Common myeloid progenitor, CD34-positive (primary cell): ENCODE results near the gene NEK6.
A peak's percentile ranks its signal among the peaks of the same experiment; 100 is the strongest.

Experiments
- CTCF ChIA-PET: fragments of 350-600 bp; sonication (Branson Sonifier 250); formaldehyde crosslinking; loops from one replicate; lab custom pipeline; 2021; ENCODE audit warnings: antibody characterized with exemption; lab: Charles Lee
- POLR2A ChIA-PET: fragments of 350-600 bp; sonication (Branson Sonifier 250); formaldehyde crosslinking; loops from one replicate; lab custom pipeline; 2021; ENCODE audit warnings: antibody characterized with exemption; lab: Charles Lee
- DNase-seq, 3 donors: peaks; one replicate each; pipeline versions ENCODE4 v3.0.0 to v3.0.0-alpha.2; 2013
- H3K27ac ChIP-seq, 2 experiments: 1 replicate in 1 of 2; 2 replicates in 1 of 2; pipeline ENCODE4 v1.7.0; 2013; ENCODE audit warnings: inconsistent platforms in 2 of 2, low read length in 2 of 2, mild to moderate bottlenecking in 2 of 2, low read depth in 1 of 2, moderate library complexity in 1 of 2; ENCODE audit not compliant: severe bottlenecking in 2 of 2, insufficient read depth in 1 of 2, poor library complexity in 1 of 2
- H3K27me3 ChIP-seq, 5 experiments: replicated peaks in 2 of 5; 1 replicate in 3 of 5; 2 replicates in 2 of 5; pipeline versions ENCODE4 v1.6.1 to v1.7.0; 2013; ENCODE audit warnings: low read length in 4 of 5, mild to moderate bottlenecking in 2 of 5, moderate library complexity in 2 of 5, inconsistent platforms in 1 of 5; ENCODE audit not compliant: insufficient read depth in 5 of 5, control insufficient read depth in 4 of 5
- H3K36me3 ChIP-seq, 4 experiments: 1 replicate in 2 of 4; 2 replicates in 2 of 4; pipeline versions ENCODE4 v1.6.1 to v1.7.0; 2013; ENCODE audit warnings: low read length in 3 of 4, control low read depth in 1 of 4, mild to moderate bottlenecking in 1 of 4; ENCODE audit not compliant: control insufficient read depth in 4 of 4, insufficient read depth in 4 of 4
- H3K4me1 ChIP-seq, 4 experiments: 1 replicate in 3 of 4; 2 replicates in 1 of 4; pipeline versions ENCODE4 v1.6.1 to v1.7.1; 2013; ENCODE audit warnings: low read length in 3 of 4, mild to moderate bottlenecking in 3 of 4, control low read depth in 1 of 4, inconsistent platforms in 1 of 4, moderate library complexity in 1 of 4; ENCODE audit not compliant: control insufficient read depth in 4 of 4, insufficient read depth in 4 of 4; ENCODE audit errors: control extremely low read depth in 1 of 4
- H3K4me3 ChIP-seq, 7 experiments: 1 replicate in 4 of 7; 2 replicates in 3 of 7; pipeline versions ENCODE4 v1.5.1 to v1.7.0; 2013; ENCODE audit warnings: mild to moderate bottlenecking in 7 of 7, low read length in 6 of 7, moderate library complexity in 6 of 7, inconsistent platforms in 2 of 7, low read depth in 2 of 7, control low read depth in 1 of 7; ENCODE audit not compliant: insufficient read depth in 4 of 7, control insufficient read depth in 1 of 7; ENCODE audit errors: extremely low read depth in 1 of 7
- H3K9me3 ChIP-seq, 5 experiments: 1 replicate in 4 of 5; 2 replicates in 1 of 5; pipeline versions ENCODE4 v1.6.1 to v1.7.1; 2013; ENCODE audit warnings: low read length in 4 of 5, mild to moderate bottlenecking in 2 of 5, inconsistent platforms in 1 of 5, low read depth in 1 of 5, moderate library complexity in 1 of 5; ENCODE audit not compliant: control insufficient read depth in 4 of 5, insufficient read depth in 2 of 5; ENCODE audit errors: control extremely low read depth in 1 of 5
- WGBS: methylation state at CpG from one replicate; pipeline ENCODE4 v1.1.5; 2013; ENCODE audit not compliant: insufficient coverage; 5-methylcytosine and 5-hydroxymethylcytosine counted together

The NEK6 gene

GRCh38 chr9:124217836-124218437 lies 39.8 kb upstream of the NEK6 start:
- H3K4me1 ChIP-seq = peaks cover 18 to 95% (median 73%) of the 10 kb centered on the region in 4 experiments
- H3K36me3 ChIP-seq = no peaks in the 10 kb centered on the region
- no peak overlapping the region for H3K27ac ChIP-seq
- H3K27me3 ChIP-seq = no peaks in the 10 kb centered on the region
- peaks cover 0 to 4% (median 0%) of the 10 kb centered on the region in 5 experiments for H3K9me3 ChIP-seq
- peak overlapping the region in 1 of 7 experiments; percentile 21 for H3K4me3 ChIP-seq
- peak in 2 of 3 donors; percentile 64 to 67 for DNase-seq
- WGBS = 0% methylated on average over 1 of the region's 8 CpGs
- POLR2A ChIA-PET = no interaction called here
- CTCF ChIA-PET = interaction anchor here (0.6 to 1.9 kb wide), 7 partner anchors 9 to 102 kb away, joined by 3 to 6 read pairs (median 5); partner anchors contain the start of gene NEK6

GRCh38 chr9:124218438-124218982 lies 39.2 kb upstream of the NEK6 start:
- no peaks in the 10 kb centered on the region for H3K36me3 ChIP-seq
- CTCF ChIA-PET = interaction anchor here (0.6 to 1.8 kb wide), 5 partner anchors 8 to 93 kb away, joined by 3 to 5 read pairs (median 5); no protein-coding TSS in a partner anchor
- DNase-seq = peak; percentile 74 to 95 (median 92)

GRCh38 chr9:124218987-124219461 lies 38.7 kb upstream of the NEK6 start:
- no peak for DNase-seq
- no CpG with 5 or more reads among the region's 2 CpGs for WGBS
- Histone ChIP-seq H3K36me3 (no peaks in the 10 kb centered on the region), H3K4me3 (no peak overlapping the region), H3K9me3 (peaks cover 0 to 4% (median 0%) of the 10 kb centered on the region in 5 experiments), H3K4me1 (peaks cover 18 to 95% (median 74%) of the 10 kb centered on the region in 4 experiments), H3K27me3 (no peaks in the 10 kb centered on the region), H3K27ac (no peak overlapping the region)
- CTCF ChIA-PET = interaction anchor here (1.6 kb wide), 1 partner anchor 72 kb away, joined by 4 read pairs; no protein-coding TSS in a partner anchor
- POLR2A ChIA-PET = interaction anchor here (0.6 to 0.7 kb wide), 2 partner anchors 21 to 161 kb away, joined by 3 to 6 read pairs; no protein-coding TSS in a partner anchor

More at GRCh38 chr9:124218438-124218982, 39.2 kb upstream of the NEK6 start:
- WGBS = 92% methylated on average over 4 of the region's 10 CpGs
- Histone ChIP-seq H3K4me3 (peak overlapping the region in 2 of 7 experiments; percentile 21 to 27), H3K9me3 (peaks cover 0 to 4% (median 0%) of the 10 kb centered on the region in 5 experiments), H3K27ac (peak overlapping the region in 1 of 2 experiments; percentile 3), H3K27me3 (no peaks in the 10 kb centered on the region), H3K4me1 (peaks cover 18 to 95% (median 76%) of the 10 kb centered on the region in 4 experiments)
- POLR2A ChIA-PET = interaction anchor here (0.6 kb wide), 1 partner anchor 22 kb away, joined by 6 read pairs; no protein-coding TSS in a partner anchor

- CTCF ChIA-PET = interaction anchor here (0.7 kb wide), 1 partner anchor 11 kb away, joined by 3 read pairs; no protein-coding TSS in a partner anchor
- POLR2A ChIA-PET = interaction anchor here (0.6 kb wide), 1 partner anchor 10 kb away, joined by 3 read pairs; no protein-coding TSS in a partner anchor
Observed at GRCh38 chr9:124220946-124221451, 36.8 kb upstream of the NEK6 start.

GRCh38 chr9:124221676-124222075 lies 36.1 kb upstream of the NEK6 start:
- 93% methylated on average over 2 of the region's 3 CpGs for WGBS
- Histone ChIP-seq H3K4me1 (peaks cover 10 to 70% (median 48%) of the 10 kb centered on the region in 4 experiments), H3K9me3 (peaks cover 0 to 4% (median 0%) of the 10 kb centered on the region in 5 experiments), H3K27ac (no peak overlapping the region), H3K27me3 (no peaks in the 10 kb centered on the region), H3K36me3 (no peaks in the 10 kb centered on the region), H3K4me3 (no peak overlapping the region)
- no peak for DNase-seq
- CTCF ChIA-PET = interaction anchor here (0.7 kb wide), 1 partner anchor 11 kb away, joined by 3 read pairs; no protein-coding TSS in a partner anchor
- POLR2A ChIA-PET = no interaction called here

More at GRCh38 chr9:124220946-124221451, 36.8 kb upstream of the NEK6 start:
- H3K4me1 ChIP-seq = peaks cover 10 to 77% (median 55%) of the 10 kb centered on the region in 4 experiments
- no peak for DNase-seq
- no peak overlapping the region for H3K27ac ChIP-seq
- WGBS = 92% methylated on average over 6 of the region's 6 CpGs
- H3K9me3 ChIP-seq = peaks cover 0 to 4% (median 0%) of the 10 kb centered on the region in 5 experiments
- no peak overlapping the region for H3K4me3 ChIP-seq
- no peaks in the 10 kb centered on the region for H3K36me3 ChIP-seq
- no peaks in the 10 kb centered on the region for H3K27me3 ChIP-seq

GRCh38 chr9:124222109-124222508 lies 35.6 kb upstream of the NEK6 start:
- peaks cover 10 to 66% (median 44%) of the 10 kb centered on the region in 4 experiments for H3K4me1 ChIP-seq
- H3K9me3 ChIP-seq = peaks cover 0 to 4% (median 0%) of the 10 kb centered on the region in 5 experiments

More at GRCh38 chr9:124222109-124222508, 35.6 kb upstream of the NEK6 start:
- 93% methylated on average over 3 of the region's 4 CpGs for WGBS
- Histone ChIP-seq H3K4me3 (no peak overlapping the region), H3K27ac (no peak overlapping the region), H3K27me3 (no peaks in the 10 kb centered on the region), H3K36me3 (no peaks in the 10 kb centered on the region)
- POLR2A ChIA-PET = no interaction called here
- DNase-seq = no peak
- CTCF ChIA-PET = no interaction called here
